ENCODE measurements around the gene CAMSAP1. TPM values are rescaled to one million over a fixed set of nuclear protein-coding genes. Genes with fewer than 3 reads are reported as not detected.

Gene CAMSAP1
- total and polyA plus RNA-seq, 9 of the 15 experiments (the other 6 are each of a cell fraction or from before 2014, with no cell fraction given): 1.5 to 28.8 (median 14.3) TPM

GRCh38 chr9:135950135-135950682 lies 42.9 kb upstream of the CAMSAP1 start (continued):
- TF ChIP-seq IRF1 (CRISPR knock-in tag; IDR thresholded peaks at IDR 0.05; ENCODE audit: borderline replicate concordance) (no peak), MCM2 (IDR thresholded peaks at IDR 0.05; ENCODE audit: low read depth) (no peak), MNT (conservative IDR thresholded peaks at IDR 0.05) (no peak), ZBTB8A (IDR thresholded peaks at IDR 0.05; ENCODE audit: partially characterized antibody) (no peak), SETDB1 (IDR thresholded peaks at IDR 0.05; ENCODE audit: low read length) (no peak), PHF20 (IDR thresholded peaks at IDR 0.05; ENCODE audit: partially characterized antibody) (no peak), CHD2 (IDR thresholded peaks at IDR 0.05; ENCODE audit: low read depth, low read length) (no peak), KLF6 (CRISPR knock-in tag; IDR thresholded peaks at IDR 0.05; ENCODE audit: borderline replicate concordance) (peak; percentile 67; the same call in 1 of the 2 replicates), C11orf30 (IDR thresholded peaks at IDR 0.05; ENCODE audit: low read depth) (no peak), ZSCAN32 (CRISPR knock-in tag; IDR thresholded peaks at IDR 0.05) (no peak), IRF2 (CRISPR knock-in tag; IDR thresholded peaks at IDR 0.05) (no peak), DEAF1 (CRISPR knock-in tag; IDR thresholded peaks at IDR 0.05) (no peak), PCBP2 (IDR thresholded peaks at IDR 0.05; ENCODE audit: low read depth, low read length, poor library complexity, severe bottlenecking) (no peak), ZNF239 (CRISPR knock-in tag; IDR thresholded peaks at IDR 0.05) (no peak), PHB2 (IDR thresholded peaks at IDR 0.05; ENCODE audit: low read depth) (peak; percentile 63; the same call in 1 of the 2 replicates), PYGO2 (tag; IDR thresholded peaks at IDR 0.05) (no peak), MAFK (IDR thresholded peaks at IDR 0.05; ENCODE audit: low read length) (no peak), ZNF589 (CRISPR knock-in tag; IDR thresholded peaks at IDR 0.05; ENCODE audit: low read depth) (peak; percentile 93), ATF4 (CRISPR knock-in tag; IDR thresholded peaks at IDR 0.05) (no peak; the same call in 1 of the 2 replicates), SRSF7 (optimal IDR thresholded peaks at IDR 0.05; ENCODE audit: low read depth, low read length) (no peak), SMAD4 (CRISPR knock-in tag; conservative IDR thresholded peaks at IDR 0.05) (peak; percentile 92), POLR2A (conservative IDR thresholded peaks at IDR 0.05) (no peak), DIDO1 (tag; IDR thresholded peaks at IDR 0.05; ENCODE audit: low read depth) (no peak), ZNF431 (CRISPR knock-in tag; IDR thresholded peaks at IDR 0.05) (no peak), NFYB (IDR thresholded peaks at IDR 0.05; ENCODE audit: extremely low read depth, insufficient read length) (no peak), GTF2A2 (tag; IDR thresholded peaks at IDR 0.05) (no peak), ZNF224 (CRISPR knock-in tag; IDR thresholded peaks at IDR 0.05) (no peak), BCOR (IDR thresholded peaks at IDR 0.05) (peak; percentile 73; the same call in 1 of the 2 replicates)
